ENCODE results near the gene ASTN1.

Gene ASTN1

DNA sequence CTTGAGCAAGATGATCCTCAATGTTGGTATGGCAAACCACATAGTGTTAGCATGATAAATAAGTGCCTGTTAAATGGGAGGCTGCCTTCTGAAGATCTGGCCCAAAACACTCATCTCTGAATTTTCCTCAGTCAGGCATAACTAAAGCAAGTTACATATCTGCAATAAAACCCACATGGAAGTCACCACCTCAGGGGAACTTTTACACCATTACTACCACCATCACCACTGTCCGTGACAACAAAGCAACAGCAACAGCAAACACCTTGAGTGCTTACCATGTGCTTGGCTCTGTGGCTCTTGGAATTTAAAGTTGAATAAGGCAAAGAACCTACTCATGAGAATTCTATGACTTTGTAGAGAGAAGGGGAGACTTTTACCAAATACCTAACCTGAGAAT lies 233.0 kb downstream of the ASTN1 start:
- DNase-seq (ENCODE audit: low read depth in 2 of 2) = no peak

- DNase-seq (ENCODE audit: low read depth in 2 of 2) = no peak
Measured at GRCh38 chr1:176926330-176927086, 238.0 kb downstream of the ASTN1 start.

- DNase-seq (ENCODE audit: low read depth in 2 of 2) = no peak
Measured at GRCh38 chr1:176925223-176925622, 239.3 kb downstream of the ASTN1 start.

- no peak for DNase-seq (ENCODE audit: low read depth in 2 of 2)
Measured at GRCh38 chr1:176923283-176923682, 241.2 kb downstream of the ASTN1 start.

- DNase-seq (ENCODE audit: low read depth in 2 of 2) = no peak
Measured at GRCh38 chr1:176919386-176920378, 244.8 kb downstream of the ASTN1 start.

GRCh38 chr1:176905648-176906047 lies 258.9 kb downstream of the ASTN1 start:
- no peak for DNase-seq (ENCODE audit: low read depth in 2 of 2)

GRCh38 chr1:176904057-176904751 lies 260.3 kb downstream of the ASTN1 start:
- no peak for DNase-seq (ENCODE audit: low read depth in 2 of 2)

DNA sequence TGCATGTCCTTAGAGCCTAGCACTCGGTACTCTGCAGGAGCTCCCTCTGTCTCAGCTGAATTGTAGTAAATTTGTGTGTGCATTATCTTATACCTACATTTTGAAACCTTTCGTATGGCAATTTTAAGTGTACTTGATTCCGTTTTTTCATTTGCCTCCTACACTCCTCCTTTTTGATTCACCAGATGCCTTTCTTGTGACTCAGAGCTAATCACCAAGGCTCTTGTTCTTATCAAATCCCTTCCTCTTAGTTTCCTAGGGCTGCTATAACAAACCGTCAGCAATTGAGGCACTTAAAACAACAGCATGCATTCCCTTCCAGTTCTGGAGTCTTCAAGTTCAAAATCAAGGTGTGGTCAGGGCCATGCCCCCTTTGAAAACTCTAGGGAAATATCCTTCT lies 261.0 kb downstream of the ASTN1 start:
- no peak for DNase-seq (ENCODE audit: low read depth in 2 of 2)

- DNase-seq (ENCODE audit: low read depth in 2 of 2) = no peak
Measured at GRCh38 chr1:176899321-176899720, 265.2 kb downstream of the ASTN1 start.

- DNase-seq (ENCODE audit: low read depth in 2 of 2) = peak; percentile 2 to 25
Measured at GRCh38 chr1:176897350-176898236, 266.9 kb downstream of the ASTN1 start.

- DNase-seq (ENCODE audit: low read depth in 2 of 2) = no peak
Measured at GRCh38 chr1:176896216-176896615, 268.3 kb downstream of the ASTN1 start.

GRCh38 chr1:176894450-176894849 lies 270.1 kb downstream of the ASTN1 start:
- DNase-seq (ENCODE audit: low read depth in 2 of 2) = no peak

- no peak for DNase-seq (ENCODE audit: low read depth in 2 of 2)
Measured at GRCh38 chr1:176893625-176894352, 270.7 kb downstream of the ASTN1 start.

DNA sequence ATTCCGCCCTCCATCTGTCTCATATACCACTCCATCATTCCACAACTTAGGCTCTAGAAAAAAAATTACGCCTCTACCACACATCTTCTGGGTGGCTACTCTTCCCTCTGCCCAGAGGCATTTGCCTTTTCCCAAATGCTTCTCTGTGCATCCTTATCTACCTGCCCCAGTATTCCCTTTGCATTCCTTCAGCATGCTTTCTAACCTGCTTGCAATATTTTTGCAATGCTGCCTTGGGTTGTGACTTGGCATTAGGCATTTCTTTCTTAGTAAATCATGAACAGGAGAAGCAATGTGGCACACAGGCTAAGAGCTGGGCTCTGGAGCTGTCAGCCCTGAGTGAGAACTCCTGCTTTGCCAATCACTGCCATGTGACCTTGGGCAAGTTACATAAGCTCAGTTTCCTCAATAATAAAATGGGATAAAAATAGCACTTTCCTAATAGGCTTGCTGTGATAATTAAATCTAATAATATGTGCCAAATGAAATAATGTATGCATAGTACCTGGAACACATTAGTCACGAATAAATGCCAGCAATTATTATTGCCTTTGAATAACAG lies 276.0 kb downstream of the ASTN1 start:
- DNase-seq (ENCODE audit: low read depth in 2 of 2) = no peak

DNA sequence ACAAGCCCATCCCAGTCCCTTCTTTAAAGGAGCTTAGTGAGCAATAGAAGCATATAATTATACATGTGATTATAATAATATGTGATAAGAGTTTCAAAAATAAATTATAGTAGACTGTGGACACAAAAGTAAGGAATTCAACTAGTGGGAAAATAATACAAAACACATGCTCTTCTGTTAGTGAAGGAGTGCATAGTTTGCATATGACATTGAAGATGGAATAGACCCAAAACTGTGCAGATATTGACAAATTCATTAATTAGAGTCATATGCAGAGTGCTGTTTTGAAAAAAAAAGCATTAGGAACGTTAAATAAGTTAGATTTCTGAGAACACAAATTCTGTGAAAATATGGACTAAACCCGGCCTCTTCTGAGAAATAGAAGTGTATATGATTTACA lies 278.8 kb downstream of the ASTN1 start:
- DNase-seq (ENCODE audit: low read depth in 2 of 2) = no peak

DNA sequence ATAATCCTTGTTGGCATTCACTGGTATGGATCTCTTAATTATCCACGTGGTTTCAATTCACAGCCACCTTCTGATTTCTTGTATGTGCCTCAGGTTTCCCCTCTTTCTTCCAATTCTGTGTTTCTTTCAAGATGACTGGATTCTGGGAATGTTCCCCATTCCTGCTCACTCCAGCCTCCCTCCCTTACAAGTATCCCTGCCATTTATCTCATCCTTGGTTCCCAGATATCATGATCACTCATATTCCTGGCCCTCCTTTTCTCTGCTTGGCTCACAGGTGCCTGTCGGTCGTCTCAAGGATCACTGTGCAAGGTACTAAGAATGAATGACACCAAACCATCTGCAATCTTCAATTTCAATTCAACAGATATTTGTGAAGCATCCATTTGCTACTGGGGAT lies 279.2 kb downstream of the ASTN1 start:
- no peak for DNase-seq (ENCODE audit: low read depth in 2 of 2)

DNA sequence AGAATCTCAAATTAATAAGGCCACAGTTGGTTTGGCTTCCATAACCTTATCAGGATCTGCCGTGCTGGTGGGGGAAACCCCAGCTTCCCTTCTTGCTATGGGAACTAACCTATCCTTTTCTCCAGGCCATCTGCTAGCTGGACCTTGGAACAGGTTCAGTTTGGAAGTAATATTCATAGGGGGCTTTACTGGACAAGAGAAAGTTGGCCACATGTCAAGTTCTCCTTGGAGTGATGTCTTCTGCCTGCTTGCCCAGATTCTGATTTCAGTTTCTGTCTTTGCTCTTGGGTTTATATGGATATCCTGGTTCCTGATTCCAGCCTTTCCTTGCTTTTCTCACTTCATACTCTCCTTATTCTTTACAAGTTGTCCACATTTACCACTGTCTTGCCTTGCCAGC lies 279.6 kb downstream of the ASTN1 start:
- no peak for DNase-seq (ENCODE audit: low read depth in 2 of 2)

GRCh38 chr1:176884286-176884685 lies 280.2 kb downstream of the ASTN1 start:
- no peak for DNase-seq (ENCODE audit: low read depth in 2 of 2)

DNA sequence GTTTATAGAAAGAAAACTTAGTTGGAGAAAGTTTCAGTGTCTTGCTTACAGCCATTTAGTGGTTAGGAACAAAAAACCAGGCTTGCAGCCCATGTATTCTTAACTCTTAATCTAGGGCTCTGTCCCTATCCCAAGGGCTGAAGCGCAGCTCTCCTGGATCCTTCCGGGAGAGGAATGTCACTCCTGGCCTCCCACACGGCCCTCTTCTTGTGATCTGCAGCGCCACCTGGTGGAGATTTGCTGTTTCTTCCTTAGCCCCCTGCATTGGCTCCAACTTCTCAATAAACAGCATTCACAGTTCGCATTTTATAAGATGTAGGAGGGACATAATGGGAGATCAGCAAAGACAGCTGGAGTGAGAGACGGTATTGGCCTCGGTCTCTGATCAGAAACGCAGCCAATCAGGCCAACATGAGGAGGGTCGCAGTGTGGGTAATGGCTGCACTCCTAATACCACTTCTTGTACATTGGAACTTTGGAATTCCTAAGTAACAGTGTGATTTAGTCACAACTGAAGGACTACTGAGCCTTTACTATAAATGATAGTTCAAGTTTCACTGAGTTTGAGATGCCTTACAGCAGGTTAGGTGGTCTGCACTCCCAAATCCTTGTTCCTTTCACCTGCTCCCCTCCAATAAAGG lies 283.4 kb downstream of the ASTN1 start:
- peak in 1 of 2 donors; percentile 29 for DNase-seq (ENCODE audit: low read depth in 2 of 2)
